NCI-H69 (cell line): ENCODE measurements around the gene ELAVL3.

ENCODE experiments used
- DNase-seq: peaks from one replicate; lab custom pipeline; 2025; lab: John Stamatoyannopoulos, UW

Gene ELAVL3

DNA sequence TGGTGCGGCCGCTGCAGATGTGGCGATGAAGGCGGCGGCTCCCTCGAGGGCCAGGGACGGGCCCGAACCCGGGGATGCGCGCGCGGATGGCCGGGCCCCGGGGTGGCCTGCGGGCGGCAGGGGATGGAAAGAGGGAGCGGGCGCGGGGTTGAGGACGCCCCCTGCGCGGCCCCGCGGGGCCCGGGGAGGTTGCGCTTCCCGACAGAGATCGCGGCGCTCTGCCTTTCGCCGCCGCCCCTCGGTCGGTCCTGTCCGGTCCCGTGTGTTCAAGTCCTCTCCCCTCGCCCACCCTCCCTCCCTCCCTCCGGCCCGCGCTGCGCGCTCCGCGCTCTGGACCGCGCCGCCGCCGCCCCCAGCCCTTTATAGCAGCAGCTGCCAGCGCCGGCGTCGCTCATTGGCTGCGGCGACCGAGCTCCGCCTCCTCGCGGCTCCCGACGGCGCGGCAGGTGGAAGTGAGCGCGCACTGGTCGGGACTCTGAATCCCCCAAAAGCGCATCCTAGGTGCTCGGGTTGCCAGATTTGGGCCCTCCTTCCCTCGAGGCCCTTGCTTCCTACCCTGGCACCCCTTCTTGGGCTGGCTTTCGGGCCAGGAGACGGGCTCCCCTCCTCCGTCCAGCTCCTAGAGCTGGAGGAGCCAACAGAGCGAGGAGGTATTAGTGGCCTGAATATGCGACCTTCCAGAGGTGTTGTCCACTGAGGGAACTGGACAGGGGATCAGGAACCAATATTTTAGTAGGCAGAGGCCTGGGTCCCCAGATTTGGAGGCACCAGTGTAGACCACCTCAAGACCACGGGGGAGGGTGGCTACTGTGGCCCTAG, at the start of gene ELAVL3:
Gene ELAVL3, minus strand, starts transcription at position 332 of the 819 bp plus-strand sequence. CDS start 438 bp downstream, outside the sequence.
- peak; percentile 88 for DNase-seq

DNA sequence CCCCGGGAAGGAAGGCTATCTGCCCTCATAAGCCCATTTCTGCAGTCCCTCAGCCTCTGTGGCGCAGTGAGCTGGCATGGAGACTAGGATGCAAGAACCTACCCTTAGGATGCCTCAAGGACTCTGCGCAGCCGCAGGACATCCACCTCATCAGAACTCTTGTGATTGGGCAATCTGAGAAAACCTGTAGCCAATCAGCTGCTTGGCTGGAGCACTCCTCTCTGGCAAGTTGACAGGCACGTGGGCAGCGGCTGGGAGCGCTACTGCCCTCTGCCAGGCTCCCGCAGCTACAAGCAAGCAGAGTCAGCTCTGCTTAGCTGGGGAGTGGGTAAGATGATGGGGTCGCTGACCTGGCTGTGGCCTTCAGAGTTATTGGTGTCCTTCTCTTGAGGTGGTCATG, 49.6 kb upstream of the ELAVL3 start:
- DNase-seq: peak; percentile 99

DNA sequence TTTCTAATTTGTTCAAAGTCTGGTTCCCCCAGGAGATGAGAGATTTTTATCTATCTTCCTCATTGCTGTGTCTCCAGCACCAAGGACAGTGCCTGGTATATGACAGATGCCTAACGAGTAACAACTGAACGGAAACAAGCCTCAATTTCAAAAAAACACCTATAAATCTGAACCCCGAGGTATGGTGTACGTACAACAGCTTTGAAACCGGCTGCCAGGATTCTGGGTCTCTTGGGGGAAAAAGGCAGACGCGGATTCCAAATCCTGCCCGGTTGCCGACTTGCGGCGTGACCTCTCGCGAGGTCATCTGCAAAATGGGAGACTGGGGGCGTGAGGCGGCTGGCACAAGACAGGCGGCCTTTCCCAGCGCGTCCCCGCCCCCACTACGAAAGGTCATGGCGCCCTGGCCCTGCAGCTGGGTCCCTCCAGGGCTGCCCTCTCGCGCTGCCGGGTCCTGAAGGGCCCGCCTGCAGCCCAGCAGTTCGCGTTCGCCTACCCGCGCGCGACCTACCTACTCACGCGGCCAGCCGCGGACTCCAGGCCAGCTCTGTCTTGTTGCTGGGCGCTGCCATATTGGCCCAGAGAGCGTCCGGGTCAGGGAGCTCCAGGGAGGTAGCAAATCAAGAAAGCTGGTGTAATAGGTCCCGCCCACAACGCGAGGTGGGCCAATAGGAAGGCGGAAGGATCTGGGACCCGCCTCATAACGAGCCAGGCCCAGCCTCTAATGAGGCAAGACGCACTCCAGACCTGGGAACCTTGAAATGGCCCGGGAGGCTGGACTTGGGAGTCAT, 47.9 kb upstream of the ELAVL3 start, which contains the start of gene ECSIT:
Gene ECSIT, minus strand, starts transcription at position 584 of the 791 bp plus-strand sequence. CDS start 9,964 bp downstream, outside the sequence.
- peak; percentile 99 for DNase-seq

DNA sequence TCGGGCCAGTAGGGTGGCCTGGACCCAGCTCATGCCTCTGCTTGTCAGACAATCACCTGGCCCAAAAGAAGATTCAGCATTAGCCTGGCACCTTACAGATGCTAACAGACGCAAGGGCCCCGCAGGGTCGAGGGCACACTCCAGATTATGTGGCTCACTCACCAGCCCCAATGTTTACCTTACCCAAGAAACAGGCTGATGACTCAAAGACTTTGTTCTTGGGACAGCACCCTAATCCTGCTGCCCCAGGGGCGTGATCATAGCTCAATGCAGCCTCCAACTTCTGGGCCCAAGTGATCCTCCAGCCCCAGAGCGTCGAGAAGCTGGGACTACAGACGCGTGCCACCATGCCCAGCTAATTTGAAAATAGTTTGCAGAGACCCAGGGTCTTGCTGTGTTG, 38.3 kb upstream of the ELAVL3 start:
- DNase-seq: no peak

DNA sequence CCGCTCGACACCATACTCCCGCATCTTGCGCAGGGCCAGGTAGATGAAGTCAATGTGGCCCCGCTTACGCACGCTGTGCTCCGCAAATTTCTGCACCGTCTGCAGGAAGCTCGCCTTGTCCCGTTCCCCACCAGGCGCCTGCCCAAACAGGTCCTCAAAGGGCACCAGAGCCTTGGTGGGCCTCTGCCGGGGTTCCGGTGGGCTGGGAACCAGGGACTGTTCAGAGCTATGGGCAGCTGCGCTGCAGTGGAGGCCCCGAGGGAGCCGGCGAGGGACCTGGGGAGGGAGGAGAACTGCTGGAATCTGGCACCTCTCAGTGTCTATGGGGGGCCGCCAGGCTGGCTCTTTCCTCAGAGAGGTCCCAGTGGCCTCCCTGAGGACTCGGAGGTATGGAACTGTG, 33.1 kb upstream of the ELAVL3 start:
- DNase-seq: no peak

DNA sequence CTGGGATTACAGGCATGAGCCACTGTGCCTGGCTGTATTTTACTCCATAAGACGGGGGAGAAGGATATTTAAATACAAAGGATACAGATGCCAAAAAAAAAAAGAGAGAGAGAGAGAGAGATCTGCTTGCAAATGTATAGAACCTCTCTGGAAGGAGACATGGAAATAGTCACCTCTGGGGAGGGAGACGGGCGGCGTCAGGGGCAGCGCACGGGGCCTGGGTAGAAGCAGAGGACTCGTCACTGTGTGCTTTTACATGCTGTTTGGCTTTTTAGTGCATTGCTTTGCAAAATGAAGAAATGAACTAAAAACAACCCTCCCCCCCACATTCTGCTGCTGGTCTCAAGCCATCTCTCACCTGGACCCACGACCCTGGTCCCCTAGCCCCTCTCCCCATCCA, 29.6 kb upstream of the ELAVL3 start:
- no peak for DNase-seq

DNA sequence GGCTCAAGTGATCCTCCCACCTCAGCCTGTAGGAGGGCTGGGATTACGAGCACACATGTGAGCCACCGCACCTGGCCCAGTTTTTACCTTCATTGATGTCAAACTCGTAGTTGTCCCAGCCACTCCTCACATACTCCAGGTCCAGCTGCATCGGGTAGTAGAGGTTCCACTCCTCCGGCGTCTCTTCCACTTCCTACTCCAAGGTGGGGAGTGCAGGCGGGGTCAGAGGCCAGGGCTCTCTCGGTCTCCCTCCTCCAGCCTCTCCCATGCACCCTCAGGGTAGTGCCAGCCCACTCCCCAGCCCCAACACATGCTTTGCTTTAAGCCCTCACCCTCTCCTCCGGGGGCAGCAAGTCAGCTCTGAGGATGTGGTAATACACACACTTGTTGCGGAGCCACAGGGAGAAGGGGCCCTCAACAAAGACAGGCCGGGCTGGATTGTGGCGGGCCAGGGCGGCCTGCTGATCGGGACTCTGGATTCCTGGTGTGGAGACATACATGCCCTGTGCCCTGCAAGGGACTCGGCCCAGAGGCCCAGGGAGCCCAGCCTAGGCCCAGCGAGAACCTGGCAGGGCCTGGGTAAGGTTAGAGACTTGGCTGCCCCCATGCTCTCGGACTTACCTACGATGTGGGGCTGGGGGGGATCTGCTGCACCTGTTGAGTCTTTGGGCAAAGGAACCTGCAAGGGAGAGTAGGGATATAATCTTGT, 26.7 kb upstream of the ELAVL3 start:
- DNase-seq: no peak

DNA sequence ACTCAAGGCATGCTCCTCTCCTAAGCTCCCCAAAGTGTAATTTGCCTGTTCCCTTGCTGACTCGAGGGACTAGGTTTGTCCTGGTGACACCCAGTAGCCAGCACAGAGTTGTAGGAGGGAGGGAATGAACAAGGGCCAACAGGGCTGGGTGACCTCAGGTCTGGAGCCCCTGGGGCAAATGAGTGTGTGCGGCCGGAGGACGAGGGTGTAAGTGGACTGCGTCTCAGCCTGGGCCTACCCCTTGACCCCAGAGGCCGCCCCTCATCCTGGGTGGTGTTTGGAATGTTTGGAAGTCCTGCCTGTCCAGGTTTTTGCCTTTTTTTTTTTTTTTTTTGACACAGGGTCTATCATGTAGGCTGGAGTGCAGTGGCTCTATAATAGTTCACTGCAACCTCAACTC, 26.1 kb upstream of the ELAVL3 start:
- no peak for DNase-seq

DNA sequence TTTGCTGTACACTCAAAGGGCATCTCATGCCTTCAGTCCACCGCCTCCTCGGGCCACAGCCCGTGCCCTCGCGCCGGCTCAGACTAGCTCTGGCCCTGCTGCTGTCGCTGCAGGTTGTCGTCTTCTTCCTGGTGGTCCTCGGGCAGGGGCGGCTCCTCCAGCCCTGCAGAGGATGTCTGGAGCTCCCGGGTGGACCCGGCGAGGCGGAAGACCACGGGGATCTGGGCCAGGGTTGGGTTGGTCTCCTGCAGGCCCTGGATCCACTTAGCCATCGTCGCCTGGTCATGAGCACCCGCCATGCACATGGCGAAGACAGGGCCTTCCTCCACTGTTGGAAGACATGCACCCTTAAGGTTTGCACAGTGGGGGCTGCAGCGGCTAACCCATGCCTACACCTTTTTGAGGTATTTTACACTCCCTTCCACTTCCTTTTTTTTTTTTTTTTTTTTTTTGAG, 25.3 kb upstream of the ELAVL3 start:
- no peak for DNase-seq

DNA sequence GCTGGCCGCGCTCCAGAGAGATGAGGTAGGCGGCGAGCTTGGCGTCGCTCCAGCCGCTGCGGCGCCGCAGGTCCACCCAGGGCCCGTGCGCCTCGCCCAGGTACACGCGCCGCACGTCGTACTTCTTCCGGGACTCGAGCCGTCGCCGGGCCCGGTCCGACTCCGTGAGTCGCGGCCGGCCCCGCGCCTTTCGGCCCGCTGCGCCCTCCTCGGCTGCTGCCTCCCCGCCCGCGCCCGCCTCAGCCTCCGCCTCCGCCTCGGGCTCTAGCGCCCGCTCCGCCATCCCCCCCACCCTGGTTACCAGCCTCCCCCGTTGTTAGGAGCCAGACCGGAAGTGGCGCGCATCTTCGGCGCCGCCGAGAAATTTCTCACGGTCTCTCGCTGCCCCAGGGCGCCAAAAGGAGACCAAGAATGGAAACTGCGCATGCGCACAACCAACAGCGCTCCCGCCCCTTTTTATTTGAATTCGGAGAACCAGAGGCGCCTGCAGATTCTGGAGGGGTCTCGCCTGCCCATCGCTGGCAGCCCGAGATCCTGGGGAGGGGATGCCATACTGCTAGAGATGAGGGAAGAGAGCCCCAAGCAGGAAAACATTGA, 24.8 kb upstream of the ELAVL3 start, which contains the start of gene ZNF653:
Gene ZNF653, minus strand, starts transcription at position 336 of the 597 bp plus-strand sequence. Its CDS starts 53 bp downstream, at position 283.
- DNase-seq: peak; percentile 98

DNA sequence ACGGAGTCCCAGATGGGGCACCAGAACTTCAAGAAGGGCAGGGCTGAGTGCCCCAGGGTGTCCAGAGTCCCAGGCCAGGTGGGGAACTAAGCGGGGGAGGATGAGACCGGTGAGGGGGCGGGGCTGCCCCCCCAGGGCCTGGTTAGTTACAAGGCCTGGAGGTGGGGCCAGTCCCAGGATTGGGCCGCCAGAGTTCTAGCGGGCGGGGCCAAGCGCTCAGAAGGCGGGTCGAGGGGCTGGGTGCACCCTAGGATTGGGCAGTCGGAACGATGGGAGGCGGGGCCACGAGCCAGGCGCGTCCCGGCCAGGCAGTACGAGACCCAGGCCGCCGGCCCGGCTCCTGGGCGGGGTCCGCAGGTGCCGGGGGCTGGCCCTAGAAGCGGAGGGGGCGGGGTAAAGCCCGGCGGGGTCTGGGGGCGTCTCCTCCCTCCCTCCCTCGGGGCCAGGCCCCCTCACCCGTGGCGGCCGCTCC, 24.2 kb upstream of the ELAVL3 start:
- peak; percentile 98 for DNase-seq

DNA sequence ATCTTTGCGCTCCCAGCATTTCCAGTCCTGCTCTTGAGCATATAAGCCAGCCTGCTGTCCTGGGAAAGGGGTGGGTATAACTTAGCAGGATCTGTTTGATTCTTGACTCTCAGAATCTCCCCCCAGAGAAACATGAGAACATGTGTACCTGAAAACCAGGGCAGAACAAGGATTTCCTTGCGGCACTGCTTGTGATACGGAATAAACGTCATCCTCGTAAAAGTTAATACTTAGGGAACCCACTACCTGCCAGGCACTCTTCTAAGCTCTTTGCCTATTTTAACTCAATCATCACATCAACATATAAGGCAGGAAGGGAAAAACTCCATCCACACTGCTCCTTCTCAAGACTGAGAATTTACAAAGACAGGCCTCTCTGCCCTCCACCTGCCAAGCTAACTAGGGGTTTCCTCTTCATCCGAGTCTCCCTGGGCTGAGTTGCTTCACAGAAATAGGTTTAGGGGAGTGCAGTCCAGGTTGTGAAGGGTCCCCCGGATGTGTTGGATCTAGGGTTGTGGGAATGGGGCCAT, 23.7 kb upstream of the ELAVL3 start:
- no peak for DNase-seq

DNA sequence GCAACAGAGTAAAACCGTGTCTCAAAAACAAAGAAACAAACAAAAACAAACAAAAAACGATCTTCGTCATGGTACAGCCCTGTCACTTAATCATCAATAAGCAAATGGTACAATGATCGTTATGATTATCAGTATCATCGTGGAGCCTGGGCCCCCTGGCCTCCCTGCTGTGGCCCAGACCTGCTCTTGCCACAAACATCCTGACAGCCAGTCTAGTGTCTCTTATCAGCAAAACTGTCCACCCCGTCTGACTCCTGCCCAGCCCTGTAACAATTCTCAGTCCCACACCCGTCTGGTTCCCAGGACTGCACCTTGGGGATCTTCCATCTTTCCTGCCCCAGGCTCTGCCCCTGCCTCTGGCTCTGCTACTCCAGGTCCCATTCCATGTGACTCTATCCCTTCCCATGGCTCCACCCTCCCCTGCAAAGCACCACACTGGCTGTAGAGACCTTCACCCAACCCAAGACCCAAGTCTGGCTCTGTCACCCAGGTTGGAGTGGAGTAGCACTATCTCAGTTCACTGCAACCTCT, 19.1 kb upstream of the ELAVL3 start:
- no peak for DNase-seq

DNA sequence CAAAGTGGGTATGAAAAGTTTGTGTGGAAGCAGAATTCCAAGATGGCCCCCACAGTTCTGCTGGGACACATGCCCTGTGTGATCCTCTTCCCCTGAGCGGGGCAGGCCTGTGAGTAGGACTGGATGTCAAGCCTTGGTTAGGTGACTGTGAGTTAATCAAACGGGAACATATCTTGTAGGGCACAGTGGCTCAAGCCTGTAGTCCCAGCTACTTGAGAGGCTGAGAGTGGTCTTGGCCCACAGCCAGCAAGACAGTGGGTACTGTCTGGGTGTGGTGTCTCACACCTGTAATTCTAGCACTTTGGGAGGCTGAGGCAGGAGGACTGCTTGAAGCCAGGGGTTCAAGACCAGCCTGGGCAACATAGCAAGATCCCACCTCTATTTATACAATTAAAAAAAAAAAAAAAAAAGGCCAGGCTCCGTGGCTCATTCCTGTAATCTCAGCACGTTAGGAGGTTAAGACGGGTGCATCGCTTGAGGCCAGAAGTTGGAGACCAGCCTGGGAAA, 18.4 kb upstream of the ELAVL3 start:
- no peak for DNase-seq

DNA sequence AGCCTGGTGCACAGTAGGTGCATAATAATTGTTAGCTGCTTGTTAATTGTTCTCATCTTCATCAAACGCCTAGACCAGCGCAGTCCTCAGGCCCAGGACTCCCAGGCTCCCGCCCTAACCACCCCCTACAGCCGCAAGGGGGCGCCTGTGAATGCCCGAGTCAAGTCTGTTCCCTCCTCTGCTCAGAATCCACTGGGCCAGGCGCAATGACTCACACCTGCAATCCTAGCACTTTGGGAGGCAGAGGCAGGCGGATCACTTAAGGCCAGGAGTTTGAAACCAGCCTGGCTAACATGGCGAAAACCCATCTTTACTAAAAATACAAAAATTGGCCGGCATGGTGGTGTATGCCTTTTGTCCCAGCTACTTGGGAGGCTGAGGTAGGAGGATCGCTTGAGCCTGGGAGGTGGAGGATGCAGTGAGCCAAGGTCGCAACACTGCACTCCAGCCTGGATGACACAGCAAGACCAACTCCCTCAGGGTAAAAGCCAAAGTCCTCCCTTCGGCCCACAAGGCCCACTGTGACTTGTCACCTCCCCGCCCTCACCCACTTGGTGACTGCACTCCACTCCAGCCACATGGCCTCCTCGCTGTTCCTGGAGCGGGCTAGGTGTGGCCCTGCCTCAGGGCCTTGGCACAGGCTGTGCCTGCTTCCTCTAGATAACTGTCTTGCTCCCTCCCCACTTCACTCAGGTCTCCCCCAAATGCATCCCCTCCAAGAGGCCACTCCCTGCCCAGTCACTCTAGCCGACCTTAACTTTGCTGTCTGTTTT, 15.7 kb upstream of the ELAVL3 start:
- DNase-seq: peak; percentile 77

DNA sequence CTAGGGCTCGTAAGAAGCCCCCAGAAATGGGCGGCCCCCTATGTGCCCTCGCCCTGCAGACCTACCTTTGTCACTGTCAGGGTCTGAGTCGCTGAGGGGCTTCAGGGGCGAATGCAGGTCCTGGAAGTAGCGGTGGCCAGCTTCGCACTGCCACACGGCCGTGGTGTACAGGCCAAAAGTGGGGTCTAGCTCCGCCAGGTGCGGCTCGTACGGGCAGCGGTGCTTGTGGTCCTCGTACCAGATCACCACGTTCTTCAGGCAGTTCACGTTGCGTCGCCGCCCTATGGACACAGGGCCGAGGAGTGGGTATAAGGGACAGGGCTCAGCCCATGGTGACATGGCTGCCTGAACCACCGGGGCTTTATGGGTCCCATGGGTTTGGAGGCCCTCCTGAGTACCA, 15.0 kb upstream of the ELAVL3 start:
- DNase-seq: no peak

DNA sequence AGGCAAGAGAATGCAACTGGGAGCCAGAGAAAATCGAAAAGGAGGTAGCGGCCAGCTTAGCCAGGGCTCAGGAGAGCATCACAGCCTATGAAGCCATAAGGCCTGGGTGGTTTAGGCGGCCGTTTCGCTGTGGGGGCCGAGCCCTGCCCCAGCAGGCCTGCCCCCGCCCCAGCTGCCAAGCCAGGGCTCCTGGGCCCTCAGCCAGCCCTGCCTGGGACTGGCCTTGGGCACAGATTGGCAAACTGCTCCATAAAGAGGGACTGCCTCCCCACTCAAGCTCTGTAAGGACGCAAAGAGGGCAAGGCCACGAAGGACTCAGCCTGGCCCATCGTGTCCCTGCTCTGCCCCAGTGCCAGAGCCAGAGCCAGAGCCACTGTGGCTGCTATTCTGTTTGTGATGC, 14.6 kb upstream of the ELAVL3 start:
- DNase-seq: no peak

DNA sequence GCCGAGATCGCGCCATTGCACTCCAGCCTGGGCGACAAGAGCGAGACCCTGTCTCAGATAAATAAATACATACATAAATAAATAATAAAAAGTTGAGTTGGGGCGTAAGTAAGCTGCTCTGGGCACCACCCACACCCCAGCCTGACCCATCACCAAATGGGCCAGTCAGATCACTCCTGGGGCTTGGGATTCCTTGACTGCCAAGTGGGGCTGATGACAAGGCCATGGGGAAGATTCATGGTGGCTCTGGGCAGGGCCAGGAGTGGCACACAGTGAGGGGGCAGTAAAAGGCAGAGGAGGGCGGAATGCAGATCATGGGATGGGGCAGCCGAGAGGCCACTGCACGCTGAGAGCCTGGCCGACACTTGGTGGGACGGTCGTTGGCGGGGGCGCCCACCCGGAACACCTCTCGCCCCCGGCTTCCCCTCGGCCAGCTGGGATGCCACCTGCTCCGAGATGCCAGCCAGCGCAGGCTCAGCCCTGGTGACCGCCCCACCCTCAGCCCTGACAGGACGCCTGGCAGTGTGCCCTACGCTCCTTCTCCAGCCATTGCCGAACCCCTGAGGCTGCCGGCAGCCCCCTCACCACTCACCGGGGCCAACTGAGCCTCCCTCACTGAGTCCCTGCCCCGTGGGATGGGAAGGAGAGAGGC, 13.9 kb upstream of the ELAVL3 start:
- DNase-seq: no peak

DNA sequence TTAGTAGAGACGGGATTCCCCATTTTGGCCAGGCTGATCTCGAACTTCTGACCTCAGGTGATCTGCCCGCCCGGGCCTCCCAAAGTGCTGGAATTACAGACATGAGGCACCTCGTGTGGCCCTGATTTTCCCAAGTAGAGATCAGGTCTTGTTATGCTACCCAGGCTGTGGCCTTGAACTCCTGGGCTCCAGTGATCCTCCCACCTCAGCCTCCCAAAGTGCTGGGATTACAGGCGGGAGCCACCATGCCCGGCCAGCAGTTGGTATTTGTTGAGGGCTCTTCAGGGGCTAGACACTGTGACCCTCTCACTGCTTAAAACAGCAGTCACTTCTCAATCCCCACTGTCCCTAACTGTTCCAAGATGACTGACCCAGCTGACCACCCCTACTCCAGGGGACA, 8.5 kb upstream of the ELAVL3 start:
- DNase-seq: no peak
